GM12875 (cell line): ENCODE measurements around the gene STAT6.

Source experiments
- H3K4me3 ChIP-seq: one replicate; pipeline ENCODE4 v1.5.1; 2011; ENCODE audit warnings: low read depth, low read length, control low read depth
- CTCF ChIP-seq: IDR thresholded peaks from 2 replicates; pipeline ENCODE4 v1.5.1; 2011; ENCODE audit warnings: low read depth, mild to moderate bottlenecking, control low read depth, inconsistent platforms, low read length, moderate library complexity, borderline replicate concordance; ENCODE audit not compliant: insufficient read depth

Gene STAT6

GRCh38 chr12:57143454-57143853, 32.3 kb upstream of the STAT6 start:
- no peak overlapping the region for H3K4me3 ChIP-seq
- TF ChIP-seq CTCF = no peak

- TF ChIP-seq CTCF = no peak
Observed at GRCh38 chr12:57142727-57143126, 31.6 kb upstream of the STAT6 start.

GRCh38 chr12:57142121-57142520, 31.0 kb upstream of the STAT6 start:
- H3K4me3 ChIP-seq = no peak overlapping the region

More at GRCh38 chr12:57142727-57143126, 31.6 kb upstream of the STAT6 start:
- no peak overlapping the region for H3K4me3 ChIP-seq

GRCh38 chr12:57141249-57141648, 30.1 kb upstream of the STAT6 start:
- TF ChIP-seq CTCF = no peak
- H3K4me3 ChIP-seq = no peak overlapping the region

More at GRCh38 chr12:57142121-57142520, 31.0 kb upstream of the STAT6 start:
- no peak for TF ChIP-seq CTCF

GRCh38 chr12:57139796-57140649, 28.9 kb upstream of the STAT6 start:
- no peak for TF ChIP-seq CTCF
- no peak overlapping the region for H3K4me3 ChIP-seq

GRCh38 chr12:57138526-57139272, 27.5 kb upstream of the STAT6 start:
- H3K4me3 ChIP-seq = no peak overlapping the region
- TF ChIP-seq CTCF = no peak
